Activated CD8-positive, alpha-beta memory T cell treated with anti-CD3 and anti-CD28 coated beads, Interleukin-2, amount 10 ng/mL, durations not matched to agents 7 days and 5 days (primary cell): ENCODE data around the gene C14orf132. TPM values are rescaled to one million over a fixed set of nuclear protein-coding genes. Genes with fewer than 3 reads are reported as not detected.

Source experiments
- total RNA-seq, 2 experiments: library from RNA; stranded (reverse); gene quantifications; one replicate each; pipeline ENCODE4 v1.2.3, GENCODE V29; 2021

C14orf132 gene
- total RNA-seq, 2 experiments from 2014 or later = 0.20 to 0.33 TPM

Other genes with a start within 250 kb of the C14orf132 start
- gene TUNAR, start 162.5 kb upstream of the C14orf132 start, total RNA-seq = not detected
- not detected for gene BDKRB2, start 165.5 kb downstream of the C14orf132 start, total RNA-seq
- gene BDKRB1, start 216.8 kb downstream of the C14orf132 start, total RNA-seq = not detected